Loucy (cell line): ENCODE measurements around the gene CIBAR2.

Experiments used
- H2AFZ ChIP-seq: fragments of 200-600 bp; sonication (generic); 2 replicates; pipeline ENCODE4 v1.6.0; 2016; ENCODE audit warnings: antibody characterized with exemption, mild to moderate bottlenecking, low read length, moderate library complexity
- H3F3A ChIP-seq: fragments of 200-600 bp; 2 replicates; pipeline ENCODE4 v1.6.0; 2016; ENCODE audit warnings: antibody characterized with exemption, low read depth, mild to moderate bottlenecking
- H3K27me3 ChIP-seq: fragments of 200-600 bp; sonication (generic); 2 replicates; pipeline ENCODE4 v1.6.1; 2014; ENCODE audit warnings: low read length, mild to moderate bottlenecking; ENCODE audit not compliant: insufficient read depth, poor library complexity, severe bottlenecking
- H3K36me3 ChIP-seq: fragments of 200-600 bp; sonication (generic); 2 replicates; pipeline ENCODE4 v1.6.1; 2016; ENCODE audit warnings: low read length; ENCODE audit not compliant: insufficient read depth
- H3K4me1 ChIP-seq: fragments of 200-600 bp; sonication (generic); 2 replicates; pipeline ENCODE4 v1.5.1; 2014; ENCODE audit warnings: low read length, mild to moderate bottlenecking; ENCODE audit not compliant: insufficient read depth, poor library complexity, severe bottlenecking
- H3K4me2 ChIP-seq: fragments of 200-600 bp; sonication (generic); 2 replicates; pipeline ENCODE4 v1.6.0; 2014; ENCODE audit warnings: antibody characterized with exemption, low read length, low read depth, mild to moderate bottlenecking; ENCODE audit not compliant: poor library complexity, severe bottlenecking
- H3K4me3 ChIP-seq: fragments of 200-600 bp; sonication (generic); 2 replicates; pipeline ENCODE4 v1.5.1; 2014; ENCODE audit warnings: low read length, mild to moderate bottlenecking, mixed read lengths; ENCODE audit not compliant: poor library complexity, severe bottlenecking
- H3K79me2 ChIP-seq: fragments of 200-600 bp; sonication (generic); 2 replicates; pipeline ENCODE4 v1.6.1; 2014; ENCODE audit warnings: low read length; ENCODE audit not compliant: insufficient read depth
- H3K9ac ChIP-seq: fragments of 200-600 bp; sonication (generic); 2 replicates; pipeline ENCODE4 v1.6.0; 2014; ENCODE audit warnings: mild to moderate bottlenecking, low read depth, low read length, moderate library complexity; ENCODE audit not compliant: poor library complexity, severe bottlenecking
- H3K9me2 ChIP-seq: fragments of 200-600 bp; sonication (generic); replicated peaks from 2 replicates; pipeline ENCODE4 v1.6.1; 2016; ENCODE audit warnings: low read depth, low read length, mixed read lengths
- H3K9me3 ChIP-seq: fragments of 200-600 bp; sonication (generic); 2 replicates; pipeline ENCODE4 v1.6.1; 2014; ENCODE audit warnings: mild to moderate bottlenecking, antibody characterized with exemption, low read length, low read depth; ENCODE audit not compliant: insufficient read depth
- H4K20me1 ChIP-seq: fragments of 200-600 bp; sonication (generic); 2 replicates; pipeline ENCODE4 v1.6.0; 2014; ENCODE audit warnings: antibody characterized with exemption, low read length, mild to moderate bottlenecking; ENCODE audit not compliant: insufficient read depth, poor library complexity, severe bottlenecking
- CTCF ChIP-seq: fragments of 200-600 bp; sonication (generic); conservative IDR thresholded peaks from 2 replicates; pipeline ENCODE4 v1.5.1; 2014; ENCODE audit warnings: mild to moderate bottlenecking, antibody characterized with exemption, low read length
- EZH2phosphoT487 ChIP-seq: fragments of 200-600 bp; IDR thresholded peaks from 2 replicates; pipeline ENCODE4 v1.6.1; 2018; ENCODE audit warnings: antibody characterized with exemption, mild to moderate bottlenecking, moderate library complexity, borderline replicate concordance

The CIBAR2 gene

GRCh38 chr16:85132456-85133289 lies 20.4 kb upstream of the CIBAR2 start:
- Histone ChIP-seq H3K27me3 (no peaks in the 10 kb centered on the region), H3K9me3 (no peaks in the 10 kb centered on the region), H3K4me1 (no peaks in the 10 kb centered on the region), H2AFZ (no peak overlapping the region), H4K20me1 (no peaks in the 10 kb centered on the region), H3K4me2 (no peak overlapping the region), H3K79me2 (no peaks in the 10 kb centered on the region), H3K4me3 (no peak overlapping the region), H3K9ac (no peak overlapping the region), H3K9me2 (no peaks in the 10 kb centered on the region), H3K36me3 (no peaks in the 10 kb centered on the region), H3F3A (no peaks in the 10 kb centered on the region)
- TF ChIP-seq CTCF: no peak
- no peak for TF ChIP-seq EZH2phosphoT487

GRCh38 chr16:85130705-85131028 lies 18.4 kb upstream of the CIBAR2 start:
- TF ChIP-seq CTCF: no peak
- TF ChIP-seq EZH2phosphoT487: no peak
- Histone ChIP-seq H3K9me3 (no peaks in the 10 kb centered on the region), H3K36me3 (no peaks in the 10 kb centered on the region), H3K9ac (no peak overlapping the region), H4K20me1 (no peaks in the 10 kb centered on the region), H3F3A (no peaks in the 10 kb centered on the region), H3K27me3 (no peaks in the 10 kb centered on the region), H3K4me3 (no peak overlapping the region), H2AFZ (no peak overlapping the region), H3K79me2 (no peaks in the 10 kb centered on the region), H3K4me2 (no peak overlapping the region), H3K4me1 (no peaks in the 10 kb centered on the region), H3K9me2 (no peaks in the 10 kb centered on the region)

- Histone ChIP-seq H3K9ac (no peak overlapping the region), H3K36me3 (no peaks in the 10 kb centered on the region), H3F3A (no peaks in the 10 kb centered on the region), H4K20me1 (no peaks in the 10 kb centered on the region), H3K27me3 (no peaks in the 10 kb centered on the region), H3K4me1 (no peaks in the 10 kb centered on the region), H3K4me2 (no peak overlapping the region), H2AFZ (no peak overlapping the region), H3K79me2 (no peaks in the 10 kb centered on the region), H3K4me3 (no peak overlapping the region), H3K9me2 (no peaks in the 10 kb centered on the region), H3K9me3 (no peaks in the 10 kb centered on the region)
- TF ChIP-seq CTCF (no peak), EZH2phosphoT487 (no peak)
Measured at GRCh38 chr16:85129876-85130704, 17.8 kb upstream of the CIBAR2 start.
